Activated CD4-positive, alpha-beta memory T cell treated with anti-CD3 and anti-CD28 coated beads, Interleukin-2, amount 10 ng/mL, durations not matched to agents 7 days and 5 days (primary cell): ENCODE data around the gene RIPK4. TPM values are rescaled to one million over a fixed set of nuclear protein-coding genes. Genes with fewer than 3 reads are reported as not detected.

Experiments used
- CTCF ChIA-PET: fragments of 350-600 bp; sonication (Branson Sonifier 250); formaldehyde crosslinking; loops from one replicate; lab custom pipeline; 2021; ENCODE audit warnings: antibody characterized with exemption, inconsistent platforms; lab: Charles Lee
- POLR2A ChIA-PET: fragments of 350-600 bp; sonication (Branson Sonifier 250); formaldehyde crosslinking; loops from one replicate; lab custom pipeline; 2021; ENCODE audit warnings: antibody characterized with exemption; lab: Charles Lee
- DNase-seq: peaks from one replicate; pipeline ENCODE4 v3.0.0-alpha.2; 2020
- H3K27ac Mint-ChIP-seq: one replicate; pipeline ENCODE4 v1.8.0; 2021; ENCODE audit warnings: mild to moderate bottlenecking, mixed read lengths
- H3K27me3 Mint-ChIP-seq: one replicate; pipeline ENCODE4 v1.8.0; 2021; ENCODE audit warnings: mixed read lengths
- H3K36me3 Mint-ChIP-seq: one replicate; pipeline ENCODE4 v1.8.0; 2021; ENCODE audit warnings: low read depth, mixed read lengths
- H3K4me1 Mint-ChIP-seq: one replicate; pipeline ENCODE4 v1.8.0; 2021; ENCODE audit warnings: mixed read lengths
- H3K4me3 Mint-ChIP-seq: one replicate; pipeline ENCODE4 v1.8.0; 2021; ENCODE audit warnings: mild to moderate bottlenecking, mixed read lengths
- H3K9me3 Mint-ChIP-seq: one replicate; pipeline ENCODE4 v1.8.0; 2021; ENCODE audit warnings: mixed read lengths
- total RNA-seq, 2 experiments: library from RNA; stranded (reverse); gene quantifications; one replicate each; pipeline ENCODE4 v1.2.3, GENCODE V29; 2021

Gene RIPK4
- total RNA-seq: not detected

GRCh38 chr21:41766883-41767605 is at the start of gene RIPK4:
Gene RIPK4, minus strand, starts transcription at chr21:41767052. Its CDS starts 11 bp downstream, at chr21:41767041.
- POLR2A ChIA-PET: no interaction called here

DNA sequence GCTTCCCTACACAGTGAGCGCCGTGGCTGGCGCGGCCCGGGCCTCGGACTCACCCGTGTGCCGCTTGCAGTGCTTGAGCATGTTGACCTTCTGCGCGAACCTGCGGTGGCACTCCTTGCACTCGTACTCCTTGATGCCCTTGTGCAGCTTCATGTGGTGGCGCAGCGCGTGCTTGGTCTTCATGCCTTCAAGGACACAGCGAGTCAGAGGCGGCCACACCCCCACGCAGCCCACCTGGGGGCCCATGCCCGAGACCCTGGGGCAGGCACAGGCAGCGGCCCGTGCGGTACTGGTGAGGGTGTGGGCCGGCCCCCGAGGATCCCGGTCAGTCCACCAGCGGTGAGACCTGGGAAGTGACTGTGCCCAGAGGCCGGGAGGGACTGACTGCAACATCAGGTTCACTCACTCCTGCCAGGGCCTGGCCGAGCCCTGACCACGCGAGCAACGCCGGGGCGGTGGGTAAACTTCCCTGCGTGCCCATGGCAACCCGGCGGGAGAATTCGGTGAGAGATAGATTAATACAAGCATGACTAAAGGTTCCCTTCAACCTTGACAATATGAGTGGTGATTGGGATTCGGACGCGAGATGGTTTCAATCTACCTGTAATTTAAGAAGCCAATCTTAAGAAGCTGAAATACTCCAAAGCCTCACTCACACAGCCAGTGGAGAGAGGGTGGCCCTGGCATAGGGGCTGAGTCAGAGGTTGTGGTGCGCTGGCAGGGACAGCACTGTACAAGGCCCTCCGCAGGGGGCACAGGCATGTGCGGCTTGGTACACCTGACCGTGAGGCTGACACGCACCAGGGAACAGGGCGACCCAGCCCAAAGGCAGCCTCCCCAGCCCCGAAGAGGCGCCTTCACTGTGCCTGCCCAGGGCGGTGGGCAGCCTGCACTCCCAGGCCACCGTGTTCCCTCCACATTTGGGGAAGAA is 49.1 kb upstream of the RIPK4 start:
- no peaks in the 10 kb centered on the region for H3K9me3 Mint-ChIP-seq
- no peak for DNase-seq
- H3K4me1 Mint-ChIP-seq: no peaks in the 10 kb centered on the region
- H3K36me3 Mint-ChIP-seq: peaks cover 5% of the 10 kb centered on the region
- H3K27ac Mint-ChIP-seq: no peak overlapping the region
- H3K27me3 Mint-ChIP-seq: no peaks in the 10 kb centered on the region
- H3K4me3 Mint-ChIP-seq: no peak overlapping the region
- CTCF ChIA-PET: interaction anchor here (0.6 to 2.4 kb wide), 23 partner anchors 9 to 570 kb away, joined by 3 to 33 read pairs (median 4); no protein-coding TSS in a partner anchor
- POLR2A ChIA-PET: interaction anchor here (1.1 kb wide), 1 partner anchor 193 kb away, joined by 3 read pairs; no protein-coding TSS in a partner anchor

More at GRCh38 chr21:41766883-41767605, at the start of gene RIPK4:
- DNase-seq: peak; percentile 58
- CTCF ChIA-PET: interaction anchor here (1.6 kb wide), 1 partner anchor 10 kb away, joined by 4 read pairs; no protein-coding TSS in a partner anchor
- H3K27ac Mint-ChIP-seq: peak within 1 kb of the TSS; percentile 5
- H3K4me1 Mint-ChIP-seq: peaks cover 24% of the 10 kb centered on the region
- peaks cover 75% of the 10 kb centered on the region for H3K27me3 Mint-ChIP-seq
- H3K9me3 Mint-ChIP-seq: no peaks in the 10 kb centered on the region
- H3K4me3 Mint-ChIP-seq: peak within 1 kb of the TSS; percentile 65
- peaks cover 4% of the 10 kb centered on the region for H3K36me3 Mint-ChIP-seq

DNA sequence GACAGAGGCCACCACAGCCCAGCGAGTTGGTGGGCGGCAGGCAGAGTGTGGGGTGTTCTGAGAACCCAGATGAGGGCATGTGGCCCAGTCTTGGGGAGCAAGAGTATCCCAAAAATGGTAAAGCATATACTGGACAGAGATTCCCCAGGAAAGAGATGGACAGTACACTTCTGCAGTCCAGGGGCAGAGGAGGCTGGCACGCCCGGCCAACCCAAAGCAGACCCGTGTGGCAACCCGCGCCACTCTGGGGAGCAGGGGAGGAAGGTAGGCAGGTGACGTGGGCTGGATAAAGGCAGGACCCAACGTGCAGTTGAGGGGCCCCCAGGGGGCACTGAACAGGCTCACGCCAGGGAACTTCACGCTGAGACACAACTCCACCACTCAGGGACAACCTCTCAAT is 46.4 kb upstream of the RIPK4 start:
- no peak for DNase-seq
- Mint-ChIP-seq H3K4me1 (no peaks in the 10 kb centered on the region), H3K27me3 (no peaks in the 10 kb centered on the region), H3K36me3 (peaks cover 9% of the 10 kb centered on the region), H3K9me3 (no peaks in the 10 kb centered on the region), H3K4me3 (no peak overlapping the region), H3K27ac (no peak overlapping the region)
- CTCF ChIA-PET: no interaction called here
- POLR2A ChIA-PET: no interaction called here

GRCh38 chr21:41812679-41813078 is 45.8 kb upstream of the RIPK4 start:
- Mint-ChIP-seq H3K9me3 (no peaks in the 10 kb centered on the region), H3K27me3 (no peaks in the 10 kb centered on the region), H3K4me1 (no peaks in the 10 kb centered on the region), H3K27ac (no peak overlapping the region), H3K36me3 (peaks cover 12% of the 10 kb centered on the region), H3K4me3 (no peak overlapping the region)
- ChIA-PET POLR2A (no interaction called here), CTCF (no interaction called here)
- no peak for DNase-seq

DNA sequence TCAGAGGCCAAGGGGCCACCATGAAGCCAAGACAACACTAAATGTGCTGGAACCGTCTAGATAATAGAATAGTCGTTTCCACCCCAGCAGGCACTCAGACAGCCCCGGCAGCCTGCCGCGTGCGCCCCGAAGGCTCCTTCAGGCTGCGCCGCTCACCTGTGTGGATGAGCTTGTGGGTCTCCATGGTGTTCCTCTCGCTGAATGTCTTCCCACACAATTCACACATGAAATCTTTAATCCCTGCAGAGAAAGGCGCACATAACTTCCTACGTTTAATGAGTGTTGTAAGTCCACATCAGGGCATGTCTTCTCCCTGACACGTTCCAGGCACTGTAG is 43.7 kb upstream of the RIPK4 start:
- H3K27ac Mint-ChIP-seq: no peak overlapping the region
- H3K4me3 Mint-ChIP-seq: no peak overlapping the region
- ChIA-PET CTCF (no interaction called here), POLR2A (no interaction called here)
- H3K9me3 Mint-ChIP-seq: peaks cover 7% of the 10 kb centered on the region
- no peaks in the 10 kb centered on the region for H3K27me3 Mint-ChIP-seq
- DNase-seq: no peak
- no peaks in the 10 kb centered on the region for H3K4me1 Mint-ChIP-seq
- peaks cover 23% of the 10 kb centered on the region for H3K36me3 Mint-ChIP-seq

- Mint-ChIP-seq H3K27ac (no peak overlapping the region), H3K27me3 (no peaks in the 10 kb centered on the region), H3K36me3 (peaks cover 25% of the 10 kb centered on the region), H3K4me1 (no peaks in the 10 kb centered on the region), H3K9me3 (peaks cover 8% of the 10 kb centered on the region), H3K4me3 (no peak overlapping the region)
- ChIA-PET CTCF (no interaction called here), POLR2A (no interaction called here)
- no peak for DNase-seq
These were observed 43.2 kb upstream of the RIPK4 start for GRCh38 chr21:41809891-41810596.

GRCh38 chr21:41808846-41809245 is 42.0 kb upstream of the RIPK4 start:
- CTCF ChIA-PET: no interaction called here
- no peak for DNase-seq
- no peak overlapping the region for H3K4me3 Mint-ChIP-seq
- peaks cover 8% of the 10 kb centered on the region for H3K9me3 Mint-ChIP-seq
- POLR2A ChIA-PET: no interaction called here
- H3K4me1 Mint-ChIP-seq: no peaks in the 10 kb centered on the region
- H3K36me3 Mint-ChIP-seq: peaks cover 28% of the 10 kb centered on the region
- H3K27me3 Mint-ChIP-seq: no peaks in the 10 kb centered on the region
- H3K27ac Mint-ChIP-seq: no peak overlapping the region

- DNase-seq: no peak
- H3K27me3 Mint-ChIP-seq: no peaks in the 10 kb centered on the region
These were observed 41.2 kb upstream of the RIPK4 start for GRCh38 chr21:41808094-41808493.

DNA sequence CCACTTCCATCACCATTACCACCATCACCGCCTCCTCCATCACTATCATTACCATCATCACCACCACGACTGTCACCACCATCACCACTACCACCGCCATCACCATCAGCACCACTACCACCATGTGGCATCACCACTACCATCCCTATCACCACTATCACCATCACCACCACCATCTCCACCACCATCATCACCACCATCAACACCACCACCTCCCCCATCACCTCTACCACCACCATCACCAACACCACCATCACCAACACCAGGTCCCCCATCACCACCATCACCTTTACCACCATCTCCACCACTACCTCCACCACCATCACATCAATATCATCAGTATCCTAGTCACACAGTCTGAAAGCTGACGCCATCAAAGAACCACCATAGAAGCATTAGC is 39.9 kb upstream of the RIPK4 start:
- H3K4me3 Mint-ChIP-seq: no peak overlapping the region
- no peak overlapping the region for H3K27ac Mint-ChIP-seq
- ChIA-PET POLR2A (no interaction called here), CTCF (no interaction called here)
- no peak for DNase-seq
- H3K36me3 Mint-ChIP-seq: peaks cover 28% of the 10 kb centered on the region
- H3K4me1 Mint-ChIP-seq: no peaks in the 10 kb centered on the region
- H3K9me3 Mint-ChIP-seq: peaks cover 8% of the 10 kb centered on the region
- H3K27me3 Mint-ChIP-seq: no peaks in the 10 kb centered on the region

More at GRCh38 chr21:41808094-41808493, 41.2 kb upstream of the RIPK4 start:
- H3K4me1 Mint-ChIP-seq: no peaks in the 10 kb centered on the region
- POLR2A ChIA-PET: no interaction called here
- H3K27ac Mint-ChIP-seq: no peak overlapping the region
- peaks cover 8% of the 10 kb centered on the region for H3K9me3 Mint-ChIP-seq
- H3K36me3 Mint-ChIP-seq: peaks cover 28% of the 10 kb centered on the region
- no peak overlapping the region for H3K4me3 Mint-ChIP-seq
- CTCF ChIA-PET: no interaction called here

DNA sequence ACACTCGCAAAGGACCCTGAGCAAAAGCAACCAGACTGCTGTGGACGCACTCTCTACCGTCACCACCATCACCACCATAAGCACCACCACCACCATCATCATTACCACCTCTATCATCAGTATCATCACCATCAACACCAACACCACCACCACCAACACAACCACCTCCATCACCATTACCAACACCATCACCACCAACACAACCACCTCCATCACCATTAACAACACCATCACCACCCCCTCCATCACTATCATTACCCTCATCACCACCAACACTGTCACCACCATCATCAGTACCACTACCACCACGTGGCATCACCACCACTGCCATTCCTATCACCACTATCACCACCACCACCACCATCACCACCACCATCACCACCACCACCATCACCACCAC is 38.8 kb upstream of the RIPK4 start:
- Mint-ChIP-seq H3K4me3 (no peak overlapping the region), H3K27ac (no peak overlapping the region), H3K9me3 (peaks cover 8% of the 10 kb centered on the region), H3K27me3 (no peaks in the 10 kb centered on the region), H3K4me1 (no peaks in the 10 kb centered on the region), H3K36me3 (peaks cover 28% of the 10 kb centered on the region)
- CTCF ChIA-PET: no interaction called here
- DNase-seq: no peak
- POLR2A ChIA-PET: no interaction called here

GRCh38 chr21:41805038-41805437 is 38.2 kb upstream of the RIPK4 start:
- H3K4me3 Mint-ChIP-seq: no peak overlapping the region
- ChIA-PET CTCF (no interaction called here), POLR2A (no interaction called here)
- no peaks in the 10 kb centered on the region for H3K27me3 Mint-ChIP-seq
- peaks cover 28% of the 10 kb centered on the region for H3K36me3 Mint-ChIP-seq
- no peaks in the 10 kb centered on the region for H3K4me1 Mint-ChIP-seq
- DNase-seq: no peak
- H3K9me3 Mint-ChIP-seq: peaks cover 8% of the 10 kb centered on the region
- no peak overlapping the region for H3K27ac Mint-ChIP-seq

- Mint-ChIP-seq H3K27me3 (no peaks in the 10 kb centered on the region), H3K36me3 (peaks cover 26% of the 10 kb centered on the region), H3K27ac (no peak overlapping the region), H3K9me3 (peaks cover 8% of the 10 kb centered on the region), H3K4me1 (no peaks in the 10 kb centered on the region), H3K4me3 (no peak overlapping the region)
- CTCF ChIA-PET: no interaction called here
- POLR2A ChIA-PET: no interaction called here
- DNase-seq: no peak
These were observed 37.5 kb upstream of the RIPK4 start for GRCh38 chr21:41804381-41804780.

DNA sequence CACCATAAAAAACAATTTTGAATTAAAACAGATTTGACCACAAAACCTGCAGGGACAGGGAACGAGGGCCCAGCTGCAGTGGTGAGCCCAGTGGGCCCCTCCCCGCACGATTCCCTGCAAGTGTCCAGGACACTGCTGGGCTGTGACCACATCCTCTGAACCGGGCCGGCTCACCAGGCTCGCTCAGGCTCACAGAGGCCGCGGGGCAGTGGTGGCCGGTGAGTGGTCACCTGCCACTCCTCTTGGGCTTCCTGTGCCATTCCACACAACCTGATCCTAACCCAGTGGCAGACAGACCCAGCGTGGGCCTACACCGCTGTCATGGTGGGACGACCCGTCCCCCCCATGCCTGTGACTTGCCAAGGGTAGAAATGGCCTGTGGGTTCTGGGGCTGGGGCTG is 36.5 kb upstream of the RIPK4 start:
- POLR2A ChIA-PET: no interaction called here
- no peaks in the 10 kb centered on the region for H3K27me3 Mint-ChIP-seq
- no peaks in the 10 kb centered on the region for H3K4me1 Mint-ChIP-seq
- no peak overlapping the region for H3K4me3 Mint-ChIP-seq
- peaks cover 8% of the 10 kb centered on the region for H3K9me3 Mint-ChIP-seq
- CTCF ChIA-PET: no interaction called here
- H3K36me3 Mint-ChIP-seq: peaks cover 25% of the 10 kb centered on the region
- no peak overlapping the region for H3K27ac Mint-ChIP-seq
- no peak for DNase-seq
